Measurements from ENCODE around the gene TMEM245.
"Not testable (repeated sequence)": the region's sequence is repeated elsewhere in the genome, so short reads cannot be mapped to it uniquely, and the experiment has no call there.

TMEM245 gene

GRCh38 chr9:108972186-108972585 lies 147.6 kb downstream of the TMEM245 start:
- no peaks in the 10 kb centered on the region for H3K27me3 ChIP-seq (ENCODE audit: insufficient read depth, low read length)
- no peaks in the 10 kb centered on the region for H3K9me2 ChIP-seq (ENCODE audit: low read depth, low read length)
- TF ChIP-seq CTCF (IDR thresholded peaks at IDR 0.05; ENCODE audit: low read length) (no peak), EZH2 (IDR thresholded peaks at IDR 0.05; ENCODE audit: borderline replicate concordance, low read length) (no peak)
- no peak overlapping the region for H2AFZ ChIP-seq (ENCODE audit: low read length)
- H3K9ac ChIP-seq (ENCODE audit: low read length): no peak overlapping the region
- no peak overlapping the region for H3K4me2 ChIP-seq (ENCODE audit: low read length)
- no peak overlapping the region for H3K27ac ChIP-seq (ENCODE audit: low read depth, low read length, poor library complexity, severe bottlenecking)
- H3K9me3 ChIP-seq (ENCODE audit: low read length): no peaks in the 10 kb centered on the region
- H3K79me2 ChIP-seq (ENCODE audit: insufficient read depth, low read length): no peaks in the 10 kb centered on the region
- H3K36me3 ChIP-seq (ENCODE audit: insufficient read depth, low read length): peaks cover 19% of the 10 kb centered on the region
- no peaks in the 10 kb centered on the region for H4K20me1 ChIP-seq (ENCODE audit: insufficient read depth, low read length)
- H3K4me1 ChIP-seq (ENCODE audit: insufficient read depth, low read length, severe bottlenecking): no peaks in the 10 kb centered on the region
- no peaks in the 10 kb centered on the region for H3F3A ChIP-seq (ENCODE audit: insufficient read depth, low read length)
- no peak overlapping the region for H3K4me3 ChIP-seq (ENCODE audit: low read depth, low read length, poor library complexity, severe bottlenecking)

GRCh38 chr9:108971392-108971791 lies 148.4 kb downstream of the TMEM245 start:
- H3K9ac ChIP-seq (ENCODE audit: low read length); H2AFZ ChIP-seq (ENCODE audit: low read length); H3F3A ChIP-seq (ENCODE audit: insufficient read depth, low read length); H3K4me2 ChIP-seq (ENCODE audit: low read length); H3K9me2 ChIP-seq (ENCODE audit: low read depth, low read length); H3K9me3 ChIP-seq (ENCODE audit: low read length); H3K4me1 ChIP-seq (ENCODE audit: insufficient read depth, low read length, severe bottlenecking); H4K20me1 ChIP-seq (ENCODE audit: insufficient read depth, low read length); H3K4me3 ChIP-seq (ENCODE audit: low read depth, low read length, poor library complexity, severe bottlenecking); H3K79me2 ChIP-seq (ENCODE audit: insufficient read depth, low read length); H3K27ac ChIP-seq (ENCODE audit: low read depth, low read length, poor library complexity, severe bottlenecking); H3K27me3 ChIP-seq (ENCODE audit: insufficient read depth, low read length): not testable (repeated sequence)
- H3K36me3 ChIP-seq (ENCODE audit: insufficient read depth, low read length): peaks cover 17% of the 10 kb centered on the region

GRCh38 chr9:108967916-108968315 lies 151.8 kb downstream of the TMEM245 start:
- Histone ChIP-seq H2AFZ (ENCODE audit: low read length) (no peak overlapping the region), H3K4me1 (ENCODE audit: insufficient read depth, low read length, severe bottlenecking) (no peaks in the 10 kb centered on the region), H3K27ac (ENCODE audit: low read depth, low read length, poor library complexity, severe bottlenecking) (no peak overlapping the region), H3K9me2 (ENCODE audit: low read depth, low read length) (no peaks in the 10 kb centered on the region), H3K9me3 (ENCODE audit: low read length) (no peaks in the 10 kb centered on the region), H3F3A (ENCODE audit: insufficient read depth, low read length) (no peaks in the 10 kb centered on the region), H3K4me3 (ENCODE audit: low read depth, low read length, poor library complexity, severe bottlenecking) (no peak overlapping the region), H3K4me2 (ENCODE audit: low read length) (no peak overlapping the region), H3K9ac (ENCODE audit: low read length) (no peak overlapping the region), H3K27me3 (ENCODE audit: insufficient read depth, low read length) (no peaks in the 10 kb centered on the region), H3K36me3 (ENCODE audit: insufficient read depth, low read length) (peaks cover 23% of the 10 kb centered on the region), H3K79me2 (ENCODE audit: insufficient read depth, low read length) (no peaks in the 10 kb centered on the region), H4K20me1 (ENCODE audit: insufficient read depth, low read length) (no peaks in the 10 kb centered on the region)
- TF ChIP-seq CTCF (IDR thresholded peaks at IDR 0.05; ENCODE audit: low read length): no peak
- TF ChIP-seq EZH2 (IDR thresholded peaks at IDR 0.05; ENCODE audit: borderline replicate concordance, low read length): no peak

Data from OCI-LY1 (cell line).